Left lung (tissue), 10 donors: ENCODE measurements around the gene DOCK10. TPM values are rescaled to one million over a fixed set of nuclear protein-coding genes. Genes with fewer than 3 reads are reported as not detected.

Experiments
- ATAC-seq: fragments of 200-7000 bp; cut with Tn5 transposase; one replicate; pipeline ENCODE4 v1.9.1; 2020; ENCODE audit warnings: moderate library complexity
- DNase-seq, 4 donors: peaks; one replicate each; pipeline ENCODE4 v3.0.0-alpha.2; 2013 to 2020
- H3K27ac ChIP-seq, 2 donors: fragments of 200-600 bp; sonication (generic) in 1 of 2; one replicate each; pipeline versions ENCODE4 v1.5.0 to v1.8.0; 2020 to 2021
- H3K27me3 ChIP-seq, 2 donors: fragments of 200-600 bp; sonication (generic) in 1 of 2; one replicate each; pipeline versions ENCODE4 v1.5.0 to v1.8.0; 2020 to 2021
- H3K36me3 ChIP-seq, 2 donors: fragments of 200-600 bp; sonication (generic) in 1 of 2; one replicate each; pipeline versions ENCODE4 v1.5.0 to v1.8.0; 2020 to 2021
- H3K4me1 ChIP-seq, 2 donors: fragments of 200-600 bp; one replicate each; pipeline ENCODE4 v1.8.0; 2021
- H3K4me3 ChIP-seq, 2 donors: fragments of 200-600 bp; sonication (generic) in 1 of 2; one replicate each; pipeline versions ENCODE4 v1.5.0 to v1.8.0; 2020 to 2021; ENCODE audit warnings: mild to moderate bottlenecking in 1 of 2
- H3K9me3 ChIP-seq, 2 donors: fragments of 200-600 bp; sonication (generic) in 1 of 2; one replicate each; pipeline versions ENCODE4 v1.5.0 to v1.8.0; 2020 to 2021
- CTCF ChIP-seq, 2 donors: fragments of 200-600 bp; sonication (generic) in 1 of 2; IDR thresholded peaks; one replicate each; pipeline versions ENCODE4 v1.5.0 to v1.8.0; 2021; ENCODE audit warnings: antibody characterized with exemption in 2 of 2
- intact Hi-C, 2 donors: fragments of 100-400 bp; cut with DNase I; formaldehyde crosslinking; loops; one replicate each; pipeline versions ENCODE4 v1.11.2 to v1.14.2; 2022
- polyA plus RNA-seq, 6 donors: library from polyadenylated mRNA; unstranded; fragments of 120-200 nt; gene quantifications; one replicate each; pipeline ENCODE4 v1.2.1, GENCODE V29; 2013; ENCODE audit not compliant: insufficient read length in 6 of 6
- total RNA-seq, 2 donors: library from RNA; stranded (reverse); fragmentation: NEBNext Ultra II Directional; extraction: Animal tissue kit (Norgen Biotek cat#: 25700); gene quantifications; one replicate each; pipeline ENCODE4 v1.2.1, GENCODE V29; 2021
- donor health status: DM: no; HTN: yes; CAD: no.
- donor health status: DM: no; HTN: no; CAD: no.

Gene DOCK10
- total and polyA plus RNA-seq, 8 donors: 17.8 to 55.9 (median 45.6) TPM

GRCh38 chr2:224753743-224754540 is 288.3 kb downstream of the DOCK10 start:
- peaks cover 0 to 20% of the 10 kb centered on the region in 2 donors for H3K9me3 ChIP-seq
- no peak overlapping the region for H3K4me3 ChIP-seq
- peak; percentile 29 for ATAC-seq
- H3K27ac ChIP-seq: no peak overlapping the region
- intact Hi-C loops: no loop called here
- no peaks in the 10 kb centered on the region for H3K4me1 ChIP-seq
- peaks cover 0 to 12% of the 10 kb centered on the region in 2 donors for H3K36me3 ChIP-seq
- no peaks in the 10 kb centered on the region for H3K27me3 ChIP-seq
- no peak for DNase-seq
- no peak for TF ChIP-seq CTCF (IDR thresholded peaks at IDR 0.05)

- intact Hi-C loops: no loop called here
- Histone ChIP-seq H3K27ac (no peak overlapping the region), H3K4me1 (no peaks in the 10 kb centered on the region), H3K9me3 (peaks cover 0 to 4% of the 10 kb centered on the region in 2 donors), H3K36me3 (no peaks in the 10 kb centered on the region), H3K27me3 (no peaks in the 10 kb centered on the region), H3K4me3 (no peak overlapping the region)
- DNase-seq (no peak), ATAC-seq (no peak)
- no peak for TF ChIP-seq CTCF (IDR thresholded peaks at IDR 0.05)
Measured at GRCh38 chr2:224751996-224752698, 290.1 kb downstream of the DOCK10 start.

- H3K27me3 ChIP-seq: no peaks in the 10 kb centered on the region
- ATAC-seq: no peak
- intact Hi-C loops: no loop called here
- H3K27ac ChIP-seq: no peak overlapping the region
- no peak for DNase-seq
- H3K36me3 ChIP-seq: no peaks in the 10 kb centered on the region
- no peak overlapping the region for H3K4me3 ChIP-seq
- no peaks in the 10 kb centered on the region for H3K4me1 ChIP-seq
- H3K9me3 ChIP-seq: no peaks in the 10 kb centered on the region
- no peak for TF ChIP-seq CTCF (IDR thresholded peaks at IDR 0.05)
Measured at GRCh38 chr2:224749136-224749535, 293.1 kb downstream of the DOCK10 start.

- Histone ChIP-seq H3K4me1 (no peaks in the 10 kb centered on the region), H3K9me3 (no peaks in the 10 kb centered on the region), H3K27me3 (no peaks in the 10 kb centered on the region), H3K4me3 (no peak overlapping the region), H3K36me3 (no peaks in the 10 kb centered on the region), H3K27ac (no peak overlapping the region)
- intact Hi-C loops: no loop called here
- TF ChIP-seq CTCF (IDR thresholded peaks at IDR 0.05): no peak
- no peak for DNase-seq
- ATAC-seq: no peak
Measured at GRCh38 chr2:224747765-224748164, 294.5 kb downstream of the DOCK10 start.

- DNase-seq: no peak
- intact Hi-C loops: no loop called here
- Histone ChIP-seq H3K4me1 (no peaks in the 10 kb centered on the region), H3K4me3 (no peak overlapping the region), H3K27me3 (no peaks in the 10 kb centered on the region), H3K27ac (no peak overlapping the region), H3K36me3 (no peaks in the 10 kb centered on the region), H3K9me3 (peaks cover 0 to 20% of the 10 kb centered on the region in 2 donors)
- ATAC-seq: no peak
- no peak for TF ChIP-seq CTCF (IDR thresholded peaks at IDR 0.05)
Measured at GRCh38 chr2:224736227-224736626, 306.0 kb downstream of the DOCK10 start.
